IPS-18c (cell line): Measurements from ENCODE around the gene BTF3.
A peak's percentile ranks its signal among the peaks of the same experiment; 100 is the strongest.
"Not testable (repeated sequence)": the region's sequence is repeated elsewhere in the genome, so short reads cannot be mapped to it uniquely, and the experiment has no call there.

Source experiments
- H3K4me3 ChIP-seq: 2 replicates; pipeline ENCODE4 v1.7.0; 2013; ENCODE audit warnings: low read depth, mild to moderate bottlenecking, low read length, moderate library complexity; ENCODE audit not compliant: insufficient read depth
- H3K9me3 ChIP-seq: one replicate; pipeline ENCODE4 v1.6.1; 2013; ENCODE audit warnings: mild to moderate bottlenecking, low read length, moderate library complexity; ENCODE audit not compliant: control insufficient read depth, insufficient read depth

The BTF3 gene

DNA sequence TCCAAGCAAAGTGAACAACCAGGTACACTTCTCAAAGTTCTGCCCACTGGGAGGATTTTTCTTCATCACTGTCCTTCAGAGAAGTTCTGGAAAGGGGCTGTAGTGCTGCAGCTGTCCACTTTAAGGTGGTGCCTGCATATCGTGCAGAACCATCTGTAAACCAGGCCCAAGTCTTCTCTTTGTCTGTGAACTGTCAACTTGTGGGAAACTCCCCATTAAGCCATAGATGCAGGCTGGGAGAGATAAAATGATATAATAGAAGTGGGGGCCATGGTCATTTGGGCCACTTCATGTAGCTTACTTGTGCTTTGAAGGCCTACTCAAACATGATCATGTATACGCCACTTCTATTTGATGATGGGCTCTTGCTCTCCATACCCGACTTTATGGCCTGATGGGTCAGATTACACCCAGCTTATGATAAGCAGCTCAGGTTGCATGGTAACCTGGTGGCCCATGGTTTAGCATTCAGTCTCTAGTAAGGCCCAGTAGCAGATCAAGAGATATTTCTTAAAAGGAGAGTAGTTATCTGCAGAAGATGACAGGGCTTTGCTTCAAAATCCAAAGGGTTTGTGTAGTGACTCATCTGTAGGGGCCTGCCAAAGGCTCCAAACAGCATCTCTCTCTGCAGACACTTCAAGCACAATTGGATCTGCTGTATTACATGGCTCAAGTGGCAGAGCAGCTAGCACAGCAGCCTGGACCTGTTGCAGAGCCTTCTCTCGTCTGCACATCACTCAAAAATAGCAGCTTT lies 15.7 kb upstream of the BTF3 start:
- no peaks in the 10 kb centered on the region for H3K9me3 ChIP-seq

DNA sequence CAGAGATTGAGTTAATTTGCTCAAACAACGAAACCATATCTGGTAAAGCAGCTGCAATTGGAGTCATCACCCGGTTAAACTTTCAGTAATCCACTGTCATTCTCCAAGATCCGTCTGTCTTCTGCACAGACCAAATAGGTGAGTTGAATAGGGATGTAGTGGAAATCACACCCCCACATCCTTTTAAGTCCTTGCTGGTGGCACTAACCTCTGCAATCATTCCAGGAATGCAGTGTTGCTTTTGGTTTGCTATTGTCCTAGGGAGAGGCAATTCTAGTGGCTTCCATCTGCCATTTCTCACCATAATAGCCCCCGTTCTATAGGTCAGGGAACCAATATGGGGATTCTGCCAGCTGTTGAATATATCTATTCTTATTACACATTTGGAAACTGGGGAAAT lies 14.6 kb upstream of the BTF3 start:
- Histone ChIP-seq H3K9me3 (no peaks in the 10 kb centered on the region), H3K4me3 (no peak overlapping the region)

More for the DNA sequence above, 15.7 kb upstream of the BTF3 start:
- H3K4me3 ChIP-seq, result no peak overlapping the region

DNA sequence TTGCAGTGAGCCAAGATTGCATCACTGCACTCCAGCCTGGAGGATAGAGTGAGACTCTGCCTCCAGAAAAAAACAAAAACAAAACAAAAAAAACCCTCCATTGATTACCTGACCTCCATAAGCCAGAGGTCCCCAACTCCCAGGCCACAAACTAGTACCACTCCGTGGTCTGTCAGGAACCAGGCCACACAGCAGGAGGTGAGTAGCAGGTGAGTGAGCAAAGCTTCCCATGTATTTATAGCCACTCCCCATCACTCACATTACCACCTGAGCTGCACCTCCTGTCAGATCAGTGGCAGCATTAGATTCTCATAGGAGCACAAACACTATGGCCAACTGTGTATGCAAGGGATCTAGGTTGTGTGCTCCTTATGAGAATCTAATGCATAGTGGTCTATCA lies 13.7 kb upstream of the BTF3 start:
- H3K9me3 ChIP-seq, result no peaks in the 10 kb centered on the region

DNA sequence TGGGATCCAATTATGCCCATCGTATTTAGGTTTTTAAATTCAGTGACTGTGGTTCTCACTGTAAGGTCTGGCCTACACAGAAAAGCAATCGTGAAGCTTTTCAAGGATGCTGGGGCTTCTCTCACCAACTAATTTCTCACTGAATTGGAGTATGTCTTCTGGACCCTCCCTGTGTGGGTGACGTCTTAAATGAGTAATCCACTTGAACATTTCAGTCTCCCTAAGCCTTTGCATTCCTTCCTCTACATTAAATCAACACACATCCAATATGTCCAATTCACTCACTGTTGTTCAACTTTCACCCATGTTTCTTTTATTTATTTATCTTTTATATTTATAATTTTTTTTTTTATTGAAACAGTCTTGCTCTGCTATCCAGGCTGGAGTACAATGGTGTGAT lies 12.5 kb upstream of the BTF3 start:
- Histone ChIP-seq H3K9me3 (no peaks in the 10 kb centered on the region), H3K4me3 (no peak overlapping the region)

More for the DNA sequence above, 13.7 kb upstream of the BTF3 start:
- H3K4me3 ChIP-seq, result no peak overlapping the region

DNA sequence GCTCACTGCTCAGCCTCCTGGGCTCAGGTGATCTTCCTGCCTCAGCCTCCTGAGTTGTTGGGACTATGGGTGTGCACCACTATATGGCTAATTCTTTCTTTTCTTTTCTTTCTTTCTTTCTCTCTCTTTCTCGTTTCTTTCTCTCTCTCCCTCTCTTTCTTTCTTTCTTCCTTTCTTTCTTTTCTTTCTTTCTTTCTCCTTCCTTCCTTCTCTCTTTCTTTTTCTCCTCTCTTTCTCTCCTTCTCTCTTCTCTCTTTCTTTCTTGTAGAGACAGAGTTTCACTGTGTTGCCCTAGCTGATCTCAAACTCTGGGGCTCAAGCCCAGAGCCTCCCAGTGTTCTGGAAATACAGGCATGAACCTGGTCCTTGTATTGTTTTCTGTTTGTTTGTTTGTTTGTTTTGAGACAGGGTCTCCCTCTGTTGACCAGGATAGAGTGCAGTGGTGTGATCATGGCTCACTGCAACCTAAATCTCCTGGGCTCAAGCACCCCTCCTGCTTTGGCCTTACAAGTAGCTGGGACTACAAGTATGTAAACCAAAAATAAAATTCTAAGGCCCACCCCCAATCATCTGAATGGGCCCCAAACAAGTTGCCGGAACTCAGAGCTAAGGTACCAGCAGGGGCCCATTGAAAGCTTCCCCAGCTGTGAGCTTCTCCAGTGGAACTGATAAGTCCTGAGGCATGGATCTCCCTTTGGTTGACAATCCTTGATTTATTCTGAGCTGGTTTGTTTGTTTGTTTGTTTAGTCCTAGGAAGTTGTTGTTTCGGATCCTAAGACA lies 11.9 kb upstream of the BTF3 start:
- Histone ChIP-seq H3K9me3 (no peaks in the 10 kb centered on the region), H3K4me3 (no peak overlapping the region)

DNA sequence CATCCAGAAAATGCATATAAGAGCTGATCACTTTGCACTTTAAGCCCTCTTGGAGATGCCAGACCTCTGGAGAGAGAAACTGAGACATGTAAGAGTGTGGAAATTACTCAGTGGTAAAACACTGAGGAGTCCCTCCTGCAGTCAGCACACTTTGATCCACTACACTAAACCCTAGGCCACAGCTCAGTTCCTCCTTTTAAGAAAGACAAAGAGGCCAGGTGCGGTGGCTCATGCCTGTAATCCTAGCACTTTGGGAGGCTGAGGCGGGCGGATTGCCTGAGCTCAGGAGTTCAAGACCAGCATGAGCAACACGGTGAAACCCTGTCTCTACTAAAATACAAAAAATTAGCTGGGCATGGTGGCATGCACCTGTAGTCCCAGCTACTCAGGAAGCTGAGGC lies 11.0 kb upstream of the BTF3 start:
- peak overlapping the region; percentile 21; the same call in 1 of the 2 replicates for H3K4me3 ChIP-seq
- not testable (repeated sequence) for H3K9me3 ChIP-seq

DNA sequence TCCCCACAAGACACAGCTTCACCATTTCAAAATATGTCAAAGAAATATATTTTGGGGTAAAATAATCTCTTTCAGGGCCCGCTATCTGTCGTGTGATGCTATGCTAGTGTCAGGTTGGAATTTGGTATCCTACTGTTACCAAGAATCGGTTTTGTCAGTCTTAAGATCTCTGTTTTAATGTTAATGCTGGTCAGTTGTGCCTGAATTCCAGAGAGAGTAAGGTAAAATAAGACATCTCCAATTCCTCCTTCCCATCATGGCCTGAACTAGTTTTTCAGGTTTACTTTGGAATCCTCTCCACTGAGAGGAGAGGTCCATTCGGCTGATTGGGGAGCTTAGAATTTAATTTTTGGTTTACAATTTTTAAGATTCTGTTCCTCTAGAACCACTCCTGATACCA lies 10.4 kb upstream of the BTF3 start:
- H3K4me3 ChIP-seq, result no peak overlapping the region
- no peaks in the 10 kb centered on the region for H3K9me3 ChIP-seq

DNA sequence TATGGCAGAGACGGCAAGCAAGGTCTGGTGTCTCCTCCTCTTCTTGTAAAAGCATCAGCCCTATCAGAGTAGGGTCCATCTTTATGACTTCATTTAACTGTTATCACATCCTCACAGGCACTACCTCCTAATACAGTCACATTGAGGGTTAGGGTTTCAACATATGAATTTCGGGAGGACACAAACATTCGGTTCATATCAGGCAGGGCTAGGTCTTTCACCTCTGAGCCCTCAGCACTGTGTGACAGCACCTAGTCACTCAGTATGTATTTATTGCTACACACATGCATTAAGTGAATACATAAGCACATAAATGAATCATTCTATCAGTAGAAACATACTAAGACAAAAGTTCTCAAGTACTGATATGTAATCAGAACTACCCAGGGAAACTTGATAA lies 9.4 kb upstream of the BTF3 start:
- Histone ChIP-seq H3K9me3 (no peaks in the 10 kb centered on the region), H3K4me3 (no peak overlapping the region)

DNA sequence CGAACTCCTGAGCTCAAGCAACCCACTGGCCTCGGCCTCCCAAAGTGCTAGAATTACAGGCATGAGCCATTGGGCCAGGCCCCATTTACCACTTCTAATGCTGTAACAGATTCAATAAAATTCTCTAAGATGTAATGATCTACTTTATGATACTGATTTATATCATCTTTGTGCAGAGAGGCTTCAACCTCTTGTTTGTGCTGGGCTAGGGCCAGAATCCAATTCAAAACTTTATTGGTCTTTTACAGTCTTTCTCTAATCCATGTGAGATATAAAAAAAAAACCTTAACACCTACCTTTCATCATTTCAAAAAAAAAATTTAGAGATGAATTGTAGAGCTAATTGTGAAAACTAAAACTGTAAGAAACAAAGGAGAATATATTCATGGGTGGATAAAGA lies 8.2 kb upstream of the BTF3 start:
- Histone ChIP-seq H3K4me3 (no peak overlapping the region), H3K9me3 (no peaks in the 10 kb centered on the region)

DNA sequence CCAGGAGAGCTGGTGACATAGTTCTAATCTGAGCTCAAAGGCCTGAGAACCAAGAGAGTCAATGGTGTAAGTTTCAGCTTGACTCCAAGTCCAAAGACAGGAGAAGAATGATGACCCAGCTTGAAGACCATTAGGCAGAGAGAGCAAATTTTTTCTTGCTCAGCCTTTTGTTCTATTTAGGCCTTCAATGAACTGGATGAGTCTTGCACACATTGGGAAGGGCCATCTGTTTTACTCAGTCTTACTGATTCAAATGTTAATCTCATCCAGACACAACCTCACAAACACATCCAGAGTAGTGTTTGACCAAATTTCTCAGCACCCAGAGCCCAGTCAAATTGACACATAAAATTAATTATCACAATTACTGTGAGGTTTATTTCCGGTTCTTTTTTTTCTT lies 7.1 kb upstream of the BTF3 start:
- H3K9me3 ChIP-seq, result no peaks in the 10 kb centered on the region
- H3K4me3 ChIP-seq, result no peak overlapping the region

DNA sequence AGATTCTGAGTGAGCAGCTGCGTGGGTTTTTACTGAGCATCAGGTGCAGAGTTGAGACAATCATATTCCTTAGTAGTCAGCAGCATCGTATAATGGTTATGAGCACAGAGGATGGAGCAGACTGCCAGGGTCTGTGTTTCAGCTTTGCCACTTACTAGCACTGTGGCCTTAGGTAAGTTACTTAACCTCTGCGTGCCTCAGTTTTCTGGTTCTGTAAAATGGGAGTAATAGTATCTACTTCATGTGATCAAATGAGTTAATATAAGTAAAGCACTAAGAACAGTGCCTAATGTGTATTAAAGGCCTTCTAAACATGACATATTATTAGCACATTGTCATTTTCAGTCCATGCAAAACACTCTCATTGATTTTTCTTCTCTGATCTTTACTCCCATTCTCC lies 4.8 kb upstream of the BTF3 start:
- Histone ChIP-seq H3K9me3 (no peaks in the 10 kb centered on the region), H3K4me3 (no peak overlapping the region)

DNA sequence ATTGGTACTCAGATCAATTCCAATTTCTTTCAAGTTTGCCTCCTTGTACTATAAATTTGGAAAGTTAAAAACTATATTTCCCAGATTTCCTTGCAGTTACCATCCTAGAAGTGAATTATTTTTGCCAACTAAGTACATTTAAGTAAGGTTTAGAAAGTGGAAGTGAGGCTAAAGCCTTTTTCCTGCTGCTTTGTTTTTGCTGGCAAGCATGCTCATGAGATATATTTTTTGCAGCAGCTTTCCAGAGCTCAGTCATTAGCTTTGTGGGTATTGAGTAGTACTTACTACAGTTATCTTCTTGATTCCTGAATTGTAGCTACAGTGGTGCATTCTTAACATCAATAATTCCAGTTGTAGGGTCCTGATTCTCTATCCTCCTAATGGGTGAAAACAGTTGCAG lies 3.5 kb upstream of the BTF3 start:
- no peaks in the 10 kb centered on the region for H3K9me3 ChIP-seq
- no peak overlapping the region for H3K4me3 ChIP-seq

DNA sequence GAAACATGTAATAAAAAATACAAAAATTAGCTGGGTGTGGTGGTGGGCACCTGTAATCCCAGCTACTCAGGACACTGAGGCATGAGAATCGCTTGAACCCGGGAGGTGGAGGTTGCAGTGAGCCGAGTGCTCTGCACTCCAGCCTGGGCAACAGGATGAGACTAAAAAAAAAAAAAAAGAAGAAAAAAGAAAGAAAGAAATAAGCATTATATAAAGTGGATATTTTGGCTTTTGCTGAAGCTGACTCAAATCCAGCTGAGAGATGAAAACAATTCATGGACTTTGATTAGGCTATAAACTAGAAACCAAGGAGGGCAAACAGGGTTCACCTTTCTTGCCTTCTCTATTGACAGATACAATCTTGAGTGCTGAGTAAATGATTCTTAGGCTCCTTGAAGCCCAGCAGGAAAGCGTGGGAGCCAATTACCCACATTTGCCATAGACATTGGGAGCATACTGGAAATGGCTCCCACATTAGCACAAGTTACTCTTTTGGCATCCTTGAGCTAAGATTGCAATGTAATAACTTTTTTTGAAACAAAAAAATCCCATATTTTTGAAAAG lies 2.4 kb upstream of the BTF3 start:
- H3K4me3 ChIP-seq, result no peak overlapping the region
- no peaks in the 10 kb centered on the region for H3K9me3 ChIP-seq

DNA sequence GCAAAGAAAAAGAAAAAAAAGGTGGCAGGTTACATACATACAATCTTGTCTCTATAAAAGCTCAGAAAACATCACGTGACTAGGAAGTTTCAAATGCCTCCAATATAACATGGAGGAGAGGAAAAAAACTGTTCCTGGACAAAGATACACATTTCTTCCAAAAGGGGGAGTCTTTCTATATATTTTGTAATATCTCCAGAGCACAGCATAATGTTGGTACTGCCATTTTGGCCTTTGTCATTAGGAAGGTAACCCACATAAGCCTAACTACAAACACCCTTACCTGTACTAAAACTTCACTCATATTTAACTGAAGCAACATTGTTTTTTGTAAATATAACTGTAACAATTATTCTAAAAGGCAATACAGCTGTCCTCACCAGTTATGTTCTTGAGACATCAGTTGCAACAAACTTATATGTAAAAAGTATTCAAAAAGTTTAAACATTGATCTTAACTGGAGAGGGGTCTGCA lies 1.2 kb upstream of the BTF3 start:
- H3K9me3 ChIP-seq, result no peaks in the 10 kb centered on the region

DNA sequence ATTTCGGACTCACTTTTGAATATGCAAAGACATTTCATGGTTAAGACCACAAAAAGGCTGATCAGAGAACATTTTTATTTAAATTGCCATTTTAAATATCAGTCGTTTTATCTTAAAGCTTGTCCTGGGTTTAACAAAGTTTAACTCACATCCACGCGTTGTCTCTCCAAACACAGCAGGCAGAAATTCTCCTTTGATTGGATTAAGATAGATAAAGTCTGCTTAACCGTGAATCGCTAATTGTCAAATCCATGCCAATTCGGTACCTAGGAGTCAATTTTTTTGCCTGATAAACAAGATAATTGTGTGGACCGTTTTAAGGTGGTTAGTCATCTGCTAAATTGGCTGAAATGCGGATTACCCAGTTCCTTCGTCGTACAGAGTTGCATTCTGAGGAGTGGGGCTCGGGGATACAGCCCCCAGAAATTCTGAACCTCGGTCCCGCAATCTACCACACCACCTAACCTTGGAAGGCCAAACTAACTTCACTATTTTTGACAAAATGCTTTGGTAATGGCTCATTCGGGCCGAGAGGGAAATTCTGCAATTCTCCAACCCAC lies 665 bp upstream of the BTF3 start:
- no peaks in the 10 kb centered on the region for H3K9me3 ChIP-seq
- peak overlapping the region; percentile 95 for H3K4me3 ChIP-seq

More for the DNA sequence above, 1.2 kb upstream of the BTF3 start:
- H3K4me3 ChIP-seq, result no peak overlapping the region

DNA sequence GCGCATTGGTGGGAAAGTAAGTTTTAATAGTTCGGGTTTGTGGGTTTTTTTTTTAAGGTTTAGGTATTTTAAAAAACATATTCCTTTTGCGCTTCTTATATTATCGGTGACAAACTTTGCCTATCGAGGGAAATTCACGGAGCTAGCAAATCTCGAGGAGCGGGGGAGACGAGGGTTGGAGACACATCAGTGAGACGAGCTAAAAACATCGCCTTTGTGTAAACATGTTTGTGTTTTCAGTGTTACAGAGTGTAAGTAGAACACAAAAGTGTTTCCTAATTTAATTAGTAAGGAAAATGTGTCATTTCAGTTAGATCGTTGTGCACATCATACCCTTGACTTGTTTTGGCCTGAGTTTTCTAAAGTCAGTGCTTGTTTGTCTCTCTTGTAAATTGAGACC lies 945 bp downstream of the BTF3 start:
- Histone ChIP-seq H3K4me3 (peak overlapping the region; percentile 95), H3K9me3 (no peaks in the 10 kb centered on the region)

DNA sequence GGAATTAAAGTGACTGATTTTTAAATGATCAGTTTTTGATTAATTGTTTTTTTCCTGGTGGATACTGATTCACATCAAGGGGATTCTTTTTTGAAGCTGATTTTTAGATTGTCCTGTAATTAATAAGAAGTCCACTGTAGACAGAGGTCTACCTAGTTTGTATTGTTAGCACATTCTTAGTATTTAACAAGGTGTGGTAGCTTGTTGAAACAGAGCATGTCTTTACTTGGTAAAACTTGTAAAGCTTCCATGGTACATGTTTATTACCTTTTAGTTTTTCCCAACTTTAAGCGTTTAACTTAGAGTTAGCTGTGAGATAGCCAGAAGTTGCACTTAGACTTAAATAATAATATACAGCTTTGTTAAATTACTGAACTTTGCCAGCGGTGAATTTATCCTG lies 1.5 kb downstream of the BTF3 start:
- Histone ChIP-seq H3K4me3 (no peak overlapping the region), H3K9me3 (no peaks in the 10 kb centered on the region)

DNA sequence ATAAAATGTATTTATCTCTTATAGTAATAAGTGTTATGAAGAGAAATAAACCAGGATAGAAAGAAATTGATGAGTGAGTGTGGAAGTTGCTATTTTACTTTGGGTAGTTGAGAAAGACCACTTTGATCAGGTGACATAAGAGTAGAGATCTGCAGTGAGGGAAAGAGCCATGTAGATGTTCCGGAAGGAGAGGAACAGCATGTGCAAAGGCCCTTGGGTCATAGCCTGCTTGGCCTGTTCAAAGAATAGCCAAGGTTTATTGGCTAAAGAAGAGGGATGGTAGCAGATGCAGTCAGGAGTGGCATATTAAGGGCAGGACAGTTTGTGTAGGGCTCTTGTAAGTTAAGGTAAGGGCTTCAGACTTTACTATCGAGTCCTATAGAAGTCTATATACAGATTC lies 3.2 kb downstream of the BTF3 start:
- H3K9me3 ChIP-seq, result no peaks in the 10 kb centered on the region
- no peak overlapping the region for H3K4me3 ChIP-seq
